CD4-positive, alpha-beta T cell treated with Interleukin-12 subunit alpha and Interleukin-12 subunit beta, for 1 hour (primary cell): ENCODE data around the gene TCERG1L.

Source experiments
- DNase-seq: peaks from one replicate; pipeline ENCODE4 v3.0.0-alpha.2; 2020

TCERG1L gene

GRCh38 chr10:131095313-131095580, 216.3 kb downstream of the TCERG1L start:
- DNase-seq, result no peak

- DNase-seq, result no peak
These were observed 216.8 kb downstream of the TCERG1L start for GRCh38 chr10:131094527-131095312.

GRCh38 chr10:131093795-131094366, 217.6 kb downstream of the TCERG1L start:
- DNase-seq, result no peak

GRCh38 chr10:131093346-131093745, 218.2 kb downstream of the TCERG1L start:
- DNase-seq, result no peak

- DNase-seq, result no peak
These were observed 218.6 kb downstream of the TCERG1L start for GRCh38 chr10:131092876-131093275.

GRCh38 chr10:131092386-131092785, 219.1 kb downstream of the TCERG1L start:
- DNase-seq, result no peak

GRCh38 chr10:131091682-131092081, 219.8 kb downstream of the TCERG1L start:
- DNase-seq, result no peak

GRCh38 chr10:131090761-131091661, 220.5 kb downstream of the TCERG1L start:
- no peak for DNase-seq

GRCh38 chr10:131089861-131090260, 221.7 kb downstream of the TCERG1L start:
- no peak for DNase-seq

GRCh38 chr10:131089150-131089549, 222.4 kb downstream of the TCERG1L start:
- DNase-seq, result no peak

GRCh38 chr10:131088619-131089018, 222.9 kb downstream of the TCERG1L start:
- DNase-seq, result no peak

GRCh38 chr10:131087464-131088215, 223.9 kb downstream of the TCERG1L start:
- no peak for DNase-seq

- DNase-seq, result no peak
These were observed 225.0 kb downstream of the TCERG1L start for GRCh38 chr10:131086511-131086910.

- no peak for DNase-seq
These were observed 225.4 kb downstream of the TCERG1L start for GRCh38 chr10:131086094-131086493.

GRCh38 chr10:131085091-131085860, 226.2 kb downstream of the TCERG1L start:
- DNase-seq, result no peak

- no peak for DNase-seq
These were observed 226.8 kb downstream of the TCERG1L start for GRCh38 chr10:131084791-131085090.

- DNase-seq, result no peak
These were observed 227.4 kb downstream of the TCERG1L start for GRCh38 chr10:131083915-131084790.

- no peak for DNase-seq
These were observed 228.5 kb downstream of the TCERG1L start for GRCh38 chr10:131082991-131083481.

GRCh38 chr10:131082201-131082850, 229.2 kb downstream of the TCERG1L start:
- DNase-seq, result no peak

- DNase-seq, result no peak
These were observed 229.7 kb downstream of the TCERG1L start for GRCh38 chr10:131081786-131082185.

- no peak for DNase-seq
These were observed 230.1 kb downstream of the TCERG1L start for GRCh38 chr10:131081376-131081775.
